Astrocyte (in vitro differentiated cells and primary cell): ENCODE results near the gene ATXN7. TPM values are rescaled to one million over a fixed set of nuclear protein-coding genes. Genes with fewer than 3 reads are reported as not detected.

Experiments used
- DNase-seq: peaks from one replicate; pipeline ENCODE4 v3.0.0-alpha.2; 2010; ENCODE audit warnings: low read depth
- FAIRE-seq: peaks from 2 replicates; lab custom pipeline; 2011; peaks lifted over from hg19 to GRCh38; lab: Jason Lieb, UNC
- H2AFZ ChIP-seq: 2 replicates; pipeline ENCODE4 v1.6.0; 2012; ENCODE audit warnings: low read depth, low read length, inconsistent platforms
- H3K27ac ChIP-seq: 2 replicates; pipeline ENCODE4 v1.5.1; 2011; ENCODE audit warnings: low read depth, low read length, inconsistent platforms
- H3K27me3 ChIP-seq: 2 replicates; pipeline ENCODE4 v1.6.0; 2011; ENCODE audit warnings: low read length, inconsistent platforms; ENCODE audit not compliant: insufficient read depth
- H3K36me3 ChIP-seq: 2 replicates; pipeline ENCODE4 v1.5.1; 2011; ENCODE audit warnings: low read length, inconsistent platforms; ENCODE audit not compliant: insufficient read depth
- H3K4me1 ChIP-seq: 2 replicates; pipeline ENCODE4 v1.5.1; 2011; ENCODE audit warnings: low read length, inconsistent platforms; ENCODE audit not compliant: insufficient read depth
- H3K4me2 ChIP-seq: 2 replicates; pipeline ENCODE4 v1.6.0; 2012; ENCODE audit warnings: low read length, inconsistent platforms
- H3K4me3 ChIP-seq: 2 replicates; pipeline ENCODE4 v1.5.1; 2011; ENCODE audit warnings: low read depth, mild to moderate bottlenecking, low read length, inconsistent platforms; ENCODE audit not compliant: insufficient read depth
- H3K79me2 ChIP-seq: 2 replicates; pipeline ENCODE4 v1.6.0; 2012; ENCODE audit warnings: mild to moderate bottlenecking, low read length, inconsistent platforms; ENCODE audit not compliant: insufficient read depth
- H3K9ac ChIP-seq: 2 replicates; pipeline ENCODE4 v1.6.0; 2012; ENCODE audit warnings: mild to moderate bottlenecking, low read length, inconsistent platforms
- H3K9me3 ChIP-seq: 2 replicates; pipeline ENCODE4 v1.5.1; 2012; ENCODE audit warnings: low read depth, mild to moderate bottlenecking, low read length, inconsistent platforms; ENCODE audit not compliant: insufficient read depth
- H4K20me1 ChIP-seq: 2 replicates; pipeline ENCODE4 v1.6.0; 2012; ENCODE audit warnings: low read length, inconsistent platforms; ENCODE audit not compliant: insufficient read depth
- H3K27ac Mint-ChIP-seq: one replicate; pipeline ENCODE4 v1.8.0; 2021; ENCODE audit warnings: mild to moderate bottlenecking, mixed read lengths; ENCODE audit not compliant: unreplicated experiment
- H3K27me3 Mint-ChIP-seq: one replicate; pipeline ENCODE4 v1.8.0; 2021; ENCODE audit warnings: low read depth, mixed read lengths; ENCODE audit not compliant: unreplicated experiment
- H3K36me3 Mint-ChIP-seq: one replicate; pipeline ENCODE4 v1.8.0; 2021; ENCODE audit warnings: low read depth, mixed read lengths; ENCODE audit not compliant: unreplicated experiment
- H3K4me1 Mint-ChIP-seq: one replicate; pipeline ENCODE4 v1.8.0; 2021; ENCODE audit warnings: low read depth, mixed read lengths; ENCODE audit not compliant: unreplicated experiment
- H3K4me3 Mint-ChIP-seq: one replicate; pipeline ENCODE4 v1.8.0; 2021; ENCODE audit warnings: mild to moderate bottlenecking, moderate library complexity, mixed read lengths; ENCODE audit not compliant: unreplicated experiment
- H3K9me3 Mint-ChIP-seq: one replicate; pipeline ENCODE4 v1.8.0; 2021; ENCODE audit warnings: mild to moderate bottlenecking, mixed read lengths; ENCODE audit not compliant: unreplicated experiment
- EZH2 ChIP-seq: IDR thresholded peaks from 2 replicates; pipeline ENCODE4 v1.6.1; 2012; ENCODE audit warnings: mild to moderate bottlenecking, low read length, inconsistent platforms; ENCODE audit not compliant: insufficient read depth
- total RNA-seq: library from RNA; stranded (reverse); gene quantifications from 2 replicates; pipeline ENCODE4 v1.2.1, GENCODE V29; 2021
- TF ChIP-seq, protein P1 (sequence below): IDR thresholded peaks from 2 replicates; pipeline ENCODE4 v1.5.1; 2011; ENCODE audit warnings: low read depth, mild to moderate bottlenecking, inconsistent platforms, low read length, moderate library complexity; ENCODE audit not compliant: insufficient read depth

Gene ATXN7
- total RNA-seq, 1 donor from 2014 or later = 17.6 TPM

DNA sequence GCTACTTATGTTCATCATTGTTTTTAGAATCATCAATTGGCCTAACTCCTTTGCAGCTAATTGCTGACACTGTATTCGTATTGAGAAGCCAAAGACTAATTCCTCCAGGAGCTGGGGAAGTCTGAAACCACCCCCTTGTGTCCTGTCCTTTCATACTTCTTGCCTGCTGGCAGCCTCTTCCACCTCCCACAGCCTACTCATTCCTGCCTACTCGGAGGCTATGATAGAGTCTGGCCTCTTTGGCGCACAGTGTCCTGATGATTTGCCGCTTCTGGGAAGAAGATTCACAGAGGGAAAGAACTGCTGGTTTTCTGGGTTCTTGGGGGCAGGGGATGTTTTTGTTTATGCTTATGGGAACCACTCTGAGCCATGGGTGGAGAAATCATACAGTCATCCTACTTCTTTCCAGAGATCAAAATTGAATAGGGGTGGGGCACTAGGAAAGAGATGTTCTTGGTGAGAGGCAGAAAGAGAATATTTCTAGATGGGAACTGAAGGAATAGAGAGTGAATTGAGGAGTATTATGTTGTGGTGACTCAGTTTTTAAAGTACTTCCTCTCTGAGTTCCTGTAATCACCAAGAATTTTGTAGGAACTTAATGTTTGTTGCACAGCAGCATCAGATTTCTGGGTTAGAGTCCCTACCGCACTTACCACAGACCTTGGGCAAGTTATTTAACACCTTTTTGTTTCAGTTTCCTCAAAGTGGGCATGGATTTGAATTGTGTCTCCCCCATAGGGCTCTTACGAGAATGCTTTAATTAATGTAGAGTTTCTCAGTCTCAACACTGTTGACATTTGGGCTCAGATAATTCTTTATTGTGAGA is 70.6 kb downstream of the ATXN7 start:
- Histone ChIP-seq H2AFZ (no peak overlapping the region), H3K79me2 (peaks cover 73% of the 10 kb centered on the region), H3K27ac (no peak overlapping the region), H3K27me3 (no peaks in the 10 kb centered on the region), H4K20me1 (peaks cover 90% of the 10 kb centered on the region), H3K36me3 (peaks cover 4% of the 10 kb centered on the region), H3K4me1 (peaks cover 5% of the 10 kb centered on the region), H3K9me3 (no peaks in the 10 kb centered on the region), H3K4me2 (peak overlapping the region; percentile 28), H3K9ac (no peak overlapping the region), H3K4me3 (no peak overlapping the region)
- Mint-ChIP-seq H3K4me3 (peak overlapping the region; percentile 41), H3K27ac (peak overlapping the region; percentile 28), H3K36me3 (peaks cover 2% of the 10 kb centered on the region), H3K4me1 (peaks cover 31% of the 10 kb centered on the region), H3K9me3 (no peaks in the 10 kb centered on the region), H3K27me3 (no peaks in the 10 kb centered on the region)
- TF ChIP-seq, protein P1, sequence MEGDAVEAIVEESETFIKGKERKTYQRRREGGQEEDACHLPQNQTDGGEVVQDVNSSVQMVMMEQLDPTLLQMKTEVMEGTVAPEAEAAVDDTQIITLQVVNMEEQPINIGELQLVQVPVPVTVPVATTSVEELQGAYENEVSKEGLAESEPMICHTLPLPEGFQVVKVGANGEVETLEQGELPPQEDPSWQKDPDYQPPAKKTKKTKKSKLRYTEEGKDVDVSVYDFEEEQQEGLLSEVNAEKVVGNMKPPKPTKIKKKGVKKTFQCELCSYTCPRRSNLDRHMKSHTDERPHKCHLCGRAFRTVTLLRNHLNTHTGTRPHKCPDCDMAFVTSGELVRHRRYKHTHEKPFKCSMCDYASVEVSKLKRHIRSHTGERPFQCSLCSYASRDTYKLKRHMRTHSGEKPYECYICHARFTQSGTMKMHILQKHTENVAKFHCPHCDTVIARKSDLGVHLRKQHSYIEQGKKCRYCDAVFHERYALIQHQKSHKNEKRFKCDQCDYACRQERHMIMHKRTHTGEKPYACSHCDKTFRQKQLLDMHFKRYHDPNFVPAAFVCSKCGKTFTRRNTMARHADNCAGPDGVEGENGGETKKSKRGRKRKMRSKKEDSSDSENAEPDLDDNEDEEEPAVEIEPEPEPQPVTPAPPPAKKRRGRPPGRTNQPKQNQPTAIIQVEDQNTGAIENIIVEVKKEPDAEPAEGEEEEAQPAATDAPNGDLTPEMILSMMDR = no peak
- no peak for TF ChIP-seq EZH2
- no peak for DNase-seq
- no peak for FAIRE-seq

DNA sequence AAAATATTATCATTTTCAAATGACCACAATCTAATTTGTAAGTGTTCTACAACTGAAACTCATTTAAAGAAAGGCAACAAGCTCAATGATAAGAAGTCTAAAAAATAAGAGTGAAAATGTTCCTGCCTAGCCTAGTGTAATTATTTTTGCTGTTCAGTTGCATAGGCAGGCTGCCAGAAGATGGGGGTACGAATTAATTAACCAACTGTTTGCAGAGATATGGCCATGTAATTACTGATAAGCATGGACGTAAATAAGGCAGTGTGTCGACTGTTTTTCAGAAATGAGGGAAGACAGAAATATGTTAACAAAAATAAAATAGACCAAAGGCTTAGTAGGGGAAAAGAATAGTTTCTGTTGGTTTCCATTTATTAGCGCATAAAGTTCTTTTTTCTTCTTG is 73.3 kb downstream of the ATXN7 start:
- Mint-ChIP-seq H3K9me3 (no peaks in the 10 kb centered on the region), H3K27ac (no peak overlapping the region), H3K36me3 (peaks cover 2% of the 10 kb centered on the region), H3K27me3 (no peaks in the 10 kb centered on the region), H3K4me1 (peaks cover 31% of the 10 kb centered on the region), H3K4me3 (no peak overlapping the region)
- TF ChIP-seq EZH2 = no peak
- TF ChIP-seq, protein P1 = no peak
- no peak for FAIRE-seq
- no peak for DNase-seq
- H3K36me3 ChIP-seq = peaks cover 4% of the 10 kb centered on the region
- no peak overlapping the region for H3K27ac ChIP-seq
- H3K4me2 ChIP-seq = no peak overlapping the region
- H4K20me1 ChIP-seq = peaks cover 98% of the 10 kb centered on the region
- no peaks in the 10 kb centered on the region for H3K27me3 ChIP-seq
- no peak overlapping the region for H2AFZ ChIP-seq
- no peak overlapping the region for H3K9ac ChIP-seq
- H3K79me2 ChIP-seq = peaks cover 67% of the 10 kb centered on the region
- H3K4me1 ChIP-seq = peaks cover 16% of the 10 kb centered on the region
- no peaks in the 10 kb centered on the region for H3K9me3 ChIP-seq
- H3K4me3 ChIP-seq = no peak overlapping the region
